SK-N-SH treated with all-trans-retinoic acid at 6 μM for 48 hours (cell line): ENCODE measurements around the gene KRTAP19-8.

Experiments
- ARNTL ChIP-seq: fragments of 450-650 bp; formaldehyde crosslinking; IDR thresholded peaks from 2 replicates; pipeline ENCODE4 v1.5.0; 2020; ENCODE audit warnings: low read depth, mild to moderate bottlenecking, moderate library complexity, borderline replicate concordance
- BACH2 ChIP-seq: fragments of 250-450 bp; sonication (Bioruptor Pico); IDR thresholded peaks from 2 replicates; pipeline ENCODE4 v1.9.0; 2021; ENCODE audit warnings: mild to moderate bottlenecking, borderline replicate concordance
- CREB5 ChIP-seq: fragments of 250-450 bp; sonication (Bioruptor Pico); IDR thresholded peaks from 2 replicates; pipeline ENCODE4 v1.5.1; 2020; ENCODE audit warnings: low read depth, mild to moderate bottlenecking, moderate library complexity
- CSDC2 ChIP-seq: fragments of 250-450 bp; sonication (Bioruptor Pico); IDR thresholded peaks from 2 replicates; pipeline ENCODE4 v1.5.0; 2020; ENCODE audit warnings: mild to moderate bottlenecking, moderate library complexity
- ISL1 ChIP-seq: fragments of 250-450 bp; sonication (Bioruptor Pico); IDR thresholded peaks from 2 replicates; pipeline ENCODE4 v2.1.2; 2022; ENCODE audit warnings: mild to moderate bottlenecking, moderate library complexity
- OSR1 ChIP-seq: fragments of 250-450 bp; sonication (Bioruptor Pico); IDR thresholded peaks from 2 replicates; pipeline ENCODE4 v1.8.0; 2022; ENCODE audit warnings: moderate library complexity, mild to moderate bottlenecking, inconsistent platforms
- PATZ1 ChIP-seq: fragments of 250-450 bp; sonication (Bioruptor Pico); IDR thresholded peaks from 2 replicates; pipeline ENCODE4 v1.8.0; 2020; ENCODE audit warnings: mild to moderate bottlenecking, moderate library complexity, borderline replicate concordance
- POU6F1 ChIP-seq: fragments of 250-450 bp; sonication (Bioruptor Pico); IDR thresholded peaks from 2 replicates; pipeline ENCODE4 v1.8.0; 2021; ENCODE audit warnings: low read depth, mild to moderate bottlenecking, moderate library complexity, borderline replicate concordance
- RARB ChIP-seq: fragments of 250-450 bp; sonication (Bioruptor Pico); IDR thresholded peaks from 2 replicates; pipeline ENCODE4 v1.8.0; 2021; ENCODE audit warnings: mild to moderate bottlenecking, moderate library complexity
- TCF4 ChIP-seq: fragments of 250-450 bp; sonication (Bioruptor Pico); IDR thresholded peaks from 2 replicates; pipeline ENCODE4 v1.8.0; 2021; ENCODE audit warnings: mild to moderate bottlenecking, moderate library complexity, borderline replicate concordance
- TSHZ2 ChIP-seq: fragments of 250-450 bp; sonication (Bioruptor Pico); IDR thresholded peaks from 2 replicates; pipeline ENCODE4 v1.5.0; 2020; ENCODE audit warnings: mild to moderate bottlenecking, moderate library complexity
- ZC3H10 ChIP-seq: fragments of 250-450 bp; sonication (Bioruptor Pico); IDR thresholded peaks from 2 replicates; pipeline ENCODE4 v1.5.1; 2021; ENCODE audit warnings: mild to moderate bottlenecking, moderate library complexity
- ZFP3 ChIP-seq: fragments of 250-450 bp; sonication (Bioruptor Pico); IDR thresholded peaks from 2 replicates; pipeline ENCODE4 v1.5.0; 2020; ENCODE audit warnings: mild to moderate bottlenecking, moderate library complexity
- ZNF8 ChIP-seq: fragments of 450-650 bp; formaldehyde crosslinking; IDR thresholded peaks from 2 replicates; pipeline ENCODE4 v1.5.0; 2020; ENCODE audit warnings: mild to moderate bottlenecking, moderate library complexity

GRCh38 chr21:30996728-30997127 is 41.5 kb downstream of the KRTAP19-8 start:
- TF ChIP-seq BACH2 (CRISPR knock-in tag) (no peak), RARB (CRISPR knock-in tag) (no peak), ZFP3 (no peak), ISL1 (CRISPR knock-in tag) (no peak), ARNTL (CRISPR knock-in tag) (no peak), PATZ1 (no peak), POU6F1 (CRISPR knock-in tag) (no peak), CSDC2 (CRISPR knock-in tag) (no peak), ZC3H10 (no peak), TSHZ2 (CRISPR knock-in tag) (no peak), ZNF8 (CRISPR knock-in tag) (no peak), OSR1 (CRISPR knock-in tag) (no peak), CREB5 (CRISPR knock-in tag) (no peak), TCF4 (no peak)
